H1 (cell line): ENCODE measurements around the gene PEX6. TPM values are rescaled to one million over a fixed set of nuclear protein-coding genes. Genes with fewer than 3 reads are reported as not detected.

Experiments
- CTCF ChIA-PET: fragments of 300-600 bp; sonication (Branson Sonifier 250); formaldehyde crosslinking; loops from one replicate; lab custom pipeline; 2021; ENCODE audit not compliant: partially characterized antibody; lab: Charles Lee
- POLR2A ChIA-PET: fragments of 300-600 bp; sonication (Branson Sonifier 250); formaldehyde crosslinking; loops from one replicate; lab custom pipeline; 2021; ENCODE audit warnings: inconsistent platforms; ENCODE audit not compliant: partially characterized antibody; lab: Charles Lee
- DNase-seq, 2 experiments: peaks; one replicate each; pipeline versions ENCODE4 v3.0.0 to v3.0.0-alpha.2; 2010 to 2022; ENCODE audit warnings: low spot score in 2 of 2, low read depth in 1 of 2, mixed read lengths in 1 of 2
- FAIRE-seq: peaks from 2 replicates; lab custom pipeline; 2011; peaks lifted over from hg19 to GRCh38; lab: Jason Lieb, UNC
- H2AFZ ChIP-seq: 2 replicates; pipeline ENCODE4 v1.8.1; 2012; ENCODE audit warnings: low read length, inconsistent platforms
- H2AK5ac ChIP-seq: 2 replicates; pipeline ENCODE4 v1.6.1; 2013; ENCODE audit warnings: low read depth, low read length
- H2BK120ac ChIP-seq: replicated peaks from 2 replicates; pipeline ENCODE3; 2013; ENCODE audit warnings: low read depth, low read length, inconsistent platforms
- H2BK12ac ChIP-seq: 2 replicates; pipeline ENCODE4 v1.6.1; 2013; ENCODE audit warnings: low read depth, low read length
- H2BK15ac ChIP-seq: 2 replicates; pipeline ENCODE4 v1.6.1; 2013; ENCODE audit warnings: low read length
- H2BK20ac ChIP-seq: 2 replicates; pipeline ENCODE4 v1.6.1; 2013; ENCODE audit warnings: low read length
- H2BK5ac ChIP-seq: 2 replicates; pipeline ENCODE4 v1.6.1; 2013; ENCODE audit warnings: low read depth, low read length
- H3K14ac ChIP-seq: 2 replicates; pipeline ENCODE4 v1.6.1; 2013; ENCODE audit warnings: inconsistent platforms; ENCODE audit not compliant: insufficient read length
- H3K18ac ChIP-seq: 2 replicates; pipeline ENCODE4 v1.6.1; 2013; ENCODE audit warnings: low read length; ENCODE audit errors: extremely low read depth
- H3K23ac ChIP-seq: 2 replicates; pipeline ENCODE4 v1.6.1; 2013; ENCODE audit warnings: inconsistent platforms; ENCODE audit not compliant: insufficient read length
- H3K23me2 ChIP-seq: 2 replicates; pipeline ENCODE4 v1.6.1; 2013; ENCODE audit warnings: low read depth, low read length
- H3K27ac ChIP-seq: 2 replicates; pipeline ENCODE4 v1.6.1; 2011; ENCODE audit warnings: low read depth, low read length, inconsistent platforms
- H3K27me3 ChIP-seq, 4 experiments: replicated peaks in 1 of 4; 1 replicate in 1 of 4; 2 replicates in 3 of 4; pipeline versions ENCODE4 v1.6.1 to v1.8.1; 2011 to 2013; ENCODE audit warnings: low read length in 3 of 4, mild to moderate bottlenecking in 3 of 4, inconsistent platforms in 2 of 4, mixed read lengths in 2 of 4, moderate library complexity in 1 of 4; ENCODE audit not compliant: control insufficient read depth in 3 of 4, insufficient read depth in 3 of 4; ENCODE audit errors: extremely low read depth in 1 of 4
- H3K36me3 ChIP-seq, 4 experiments: 2 replicates each; pipeline versions ENCODE4 v1.6.1 to v1.8.1; 2011 to 2013; ENCODE audit warnings: mild to moderate bottlenecking in 4 of 4, low read length in 3 of 4, moderate library complexity in 2 of 4, control low read depth in 1 of 4, inconsistent platforms in 1 of 4; ENCODE audit not compliant: insufficient read depth in 4 of 4, control insufficient read depth in 2 of 4
- H3K4ac ChIP-seq: replicated peaks from 2 replicates; pipeline ENCODE3; 2013; ENCODE audit warnings: low read length, low read depth, mixed read lengths, inconsistent platforms; ENCODE audit not compliant: insufficient read length
- H3K4me1 ChIP-seq, 4 experiments: replicated peaks in 1 of 4; 1 replicate in 1 of 4; 2 replicates in 3 of 4; pipeline versions ENCODE4 v1.6.1 to v1.8.1; 2011 to 2013; ENCODE audit warnings: low read length in 3 of 4, inconsistent platforms in 2 of 4, mixed read lengths in 1 of 4; ENCODE audit not compliant: insufficient read depth in 4 of 4, control insufficient read depth in 3 of 4
- H3K4me2 ChIP-seq, 2 experiments: 2 replicates each; pipeline versions ENCODE4 v1.6.1 to v1.8.1; 2011 to 2013; ENCODE audit warnings: low read depth in 2 of 2, low read length in 2 of 2, control low read depth in 1 of 2, inconsistent platforms in 1 of 2, mild to moderate bottlenecking in 1 of 2; ENCODE audit not compliant: insufficient read depth in 1 of 2
- H3K4me3 ChIP-seq, 4 experiments: fragments of 200-600, 300-600 bp in 1 of 4; sonication (generic), shearing (Covaris generic), sonication (Bioruptor Twin) in 1 of 4; 2 replicates each; pipeline versions ENCODE4 v1.5.1 to v1.8.1; 2011 to 2016; ENCODE audit warnings: low read length in 4 of 4, low read depth in 3 of 4, control low read depth in 2 of 4, inconsistent platforms in 2 of 4, mild to moderate bottlenecking in 2 of 4, mixed read lengths in 1 of 4, moderate library complexity in 1 of 4; ENCODE audit not compliant: insufficient read depth in 2 of 4; ENCODE audit errors: extremely low read depth in 1 of 4
- H3K56ac ChIP-seq: replicated peaks from 2 replicates; pipeline ENCODE3; 2013; ENCODE audit warnings: low read depth, mild to moderate bottlenecking, mixed read lengths, low read length, inconsistent platforms; ENCODE audit not compliant: insufficient read length
- H3K79me1 ChIP-seq: 2 replicates; pipeline ENCODE4 v1.6.1; 2013; ENCODE audit warnings: low read depth, low read length, control low read depth
- H3K79me2 ChIP-seq, 2 experiments: 2 replicates each; pipeline versions ENCODE4 v1.6.1 to v1.8.1; 2012 to 2013; ENCODE audit warnings: low read length in 2 of 2, mild to moderate bottlenecking in 2 of 2, inconsistent platforms in 1 of 2; ENCODE audit not compliant: insufficient read depth in 2 of 2, control insufficient read depth in 1 of 2
- H3K9ac ChIP-seq, 4 experiments: replicated peaks in 1 of 4; 1 replicate in 1 of 4; 2 replicates in 3 of 4; pipeline versions ENCODE4 v1.6.1 to v1.8.1; 2011 to 2013; ENCODE audit warnings: low read depth in 3 of 4, low read length in 3 of 4, control low read depth in 2 of 4, mild to moderate bottlenecking in 2 of 4, moderate library complexity in 2 of 4, inconsistent platforms in 1 of 4; ENCODE audit errors: extremely low read depth in 1 of 4
- H3K9me3 ChIP-seq, 2 experiments: 2 replicates each; pipeline versions ENCODE4 v1.6.1 to v1.8.1; 2012 to 2013; ENCODE audit warnings: mild to moderate bottlenecking in 2 of 2, moderate library complexity in 2 of 2, control low read depth in 1 of 2, inconsistent platforms in 1 of 2, low read depth in 1 of 2, low read length in 1 of 2, mixed read lengths in 1 of 2; ENCODE audit not compliant: insufficient read depth in 2 of 2
- H4K20me1 ChIP-seq, 2 experiments: replicated peaks in 1 of 2; 2 replicates each; pipeline versions ENCODE3 to v1.8.1; 2011 to 2013; ENCODE audit warnings: inconsistent platforms in 2 of 2, low read length in 2 of 2, mild to moderate bottlenecking in 1 of 2; ENCODE audit not compliant: insufficient read depth in 2 of 2, control insufficient read depth in 1 of 2
- H4K5ac ChIP-seq: 2 replicates; pipeline ENCODE4 v1.6.1; 2013; ENCODE audit warnings: low read length, low read depth, mixed read lengths, inconsistent platforms; ENCODE audit not compliant: insufficient read length
- H4K8ac ChIP-seq: 2 replicates; pipeline ENCODE4 v1.8.0; 2013; ENCODE audit warnings: mild to moderate bottlenecking, moderate library complexity, low read length, inconsistent platforms; ENCODE audit not compliant: insufficient read depth; ENCODE audit errors: extremely low read depth
- H4K91ac ChIP-seq: replicated peaks from 2 replicates; pipeline ENCODE3; 2013; ENCODE audit warnings: low read length, mixed read lengths, inconsistent platforms; ENCODE audit not compliant: insufficient read length
- HDAC2 ChIP-seq, 2 experiments: fragments of 300-600 bp in 1 of 2; sonication (generic) in 1 of 2; IDR thresholded peaks; 2 replicates each; pipeline ENCODE4 v1.6.1; 2011 to 2012; ENCODE audit warnings: low read depth in 2 of 2, low read length in 2 of 2, mild to moderate bottlenecking in 2 of 2, moderate library complexity in 2 of 2, borderline replicate concordance in 1 of 2, inconsistent platforms in 1 of 2
- KDM1A ChIP-seq: fragments of 200-600, 300-600 bp; sonication (generic); IDR thresholded peaks from 2 replicates; pipeline ENCODE4 v1.7.1; 2016; ENCODE audit warnings: mild to moderate bottlenecking, low read length, borderline replicate concordance
- SUZ12 ChIP-seq: fragments of 200-600 bp; sonication (generic); IDR thresholded peaks from 2 replicates; pipeline ENCODE4 v1.6.1; 2012; ENCODE audit warnings: mild to moderate bottlenecking, inconsistent platforms, low read length, moderate library complexity, mixed read lengths
- WGBS, 2 experiments: shearing (Covaris generic) in 1 of 2; methylation state at CpG; one replicate each; pipeline versions ENCODE4 v1.1.6 to v1.1.7; 2013 to 2015; ENCODE audit warnings: low lambda C conversion rate in 2 of 2, mixed read lengths in 2 of 2, inconsistent platforms in 1 of 2, low coverage in 1 of 2, missing lambda C conversion rate in 1 of 2; ENCODE audit not compliant: insufficient replicate concordance in 2 of 2, insufficient coverage in 1 of 2, insufficient read length in 1 of 2; ENCODE audit errors: extremely low coverage in 1 of 2, missing lambda C conversion rate in 1 of 2; 5-methylcytosine and 5-hydroxymethylcytosine counted together
- polyA plus RNA-seq, 7 experiments: library from polyadenylated mRNA; depleted of rRNA in 3 of 7; stranded (reverse) in 5 of 7; unstranded in 2 of 7; fragments of >200 nt in 5 of 7; fragments of 200-250 nt in 2 of 7; gene quantifications; 1 replicate in 5 of 7; 2 replicates in 1 of 7; 4 replicates in 1 of 7; pipeline versions ENCODE4 v1.2.1 to v1.2.3, GENCODE V29; 2011 to 2013; ENCODE audit warnings: missing spikeins in 2 of 7, mixed read lengths in 2 of 7
- total RNA-seq: library from RNA; stranded (reverse); fragmentation: NEBNext Ultra II Directional; extraction: Animal tissue kit (Norgen Biotek cat#: 25700); gene quantifications from 2 replicates; pipeline ENCODE4 v1.2.1, GENCODE V29; 2021

Gene PEX6
- total and polyA plus RNA-seq, 2 of the 8 experiments (the other 6 are each of a cell fraction or from before 2014, with no cell fraction given): 6.4 to 12.5 TPM

DNA sequence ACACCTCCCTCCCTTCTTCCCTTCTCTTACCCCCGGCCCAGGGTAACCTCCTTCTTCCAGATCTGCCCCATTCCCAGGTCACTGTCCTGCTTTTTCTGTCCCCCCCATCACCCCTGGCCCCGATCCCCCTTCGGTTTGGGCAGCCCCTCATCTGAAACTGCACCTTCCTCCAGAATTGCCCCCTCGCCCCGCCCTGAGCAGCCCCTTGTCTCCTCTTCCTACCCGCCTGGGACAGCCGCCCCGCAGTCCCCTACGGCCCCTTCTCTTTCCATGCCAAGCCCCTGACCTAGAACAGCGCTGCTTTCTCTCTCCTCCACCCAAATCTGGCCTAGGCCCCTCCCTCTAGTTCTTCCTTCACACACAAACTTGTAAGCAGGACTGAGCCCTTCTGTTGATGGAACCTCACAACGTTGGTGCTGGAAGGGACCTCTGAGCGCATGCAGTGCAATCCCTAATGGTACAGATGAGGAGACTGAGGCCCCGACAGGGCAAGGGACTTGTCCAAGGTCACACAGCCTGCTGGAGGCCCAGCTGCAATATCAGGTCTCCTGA lies 6.0 kb upstream of the PEX6 start:
- ChIA-PET POLR2A (interaction anchor here (0.6 to 2.6 kb wide), 11 partner anchors 12 to 384 kb away, joined by 3 to 29 read pairs (median 7); partner anchors contain the start of genes CNPY3, GNMT, KLHDC3 and MEA1), CTCF (interaction anchor here (0.6 to 2.0 kb wide), 4 partner anchors 20 to 29 kb away, joined by 3 to 6 read pairs (median 4); partner anchors contain the start of gene KLHDC3)
- Histone ChIP-seq H4K8ac (no peak overlapping the region), H3K4me3 (peak overlapping the region; percentile 63 to 73 (median 70)), H3K4ac (no peak overlapping the region), H2BK20ac (no peak overlapping the region), H3K23ac (no peak overlapping the region), H2BK12ac (no peak overlapping the region; the same call in 1 of the 2 replicates), H2BK120ac (no peak overlapping the region), H3K9ac (peak overlapping the region in 3 of 4 experiments; percentile 35 to 72 (median 56); a peak in 2 of 7 replicates), H3K27ac (no peak overlapping the region), H3K56ac (no peak overlapping the region), H3K9me3 (no peaks in the 10 kb centered on the region), H2AFZ (no peak overlapping the region), H3K27me3 (no peaks in the 10 kb centered on the region), H4K5ac (no peak overlapping the region), H4K20me1 (peaks cover 0 to 12% of the 10 kb centered on the region in 2 experiments), H2AK5ac (no peak overlapping the region; the same call in 1 of the 2 replicates), H3K14ac (no peak overlapping the region), H2BK15ac (no peak overlapping the region), H3K36me3 (peaks cover 0 to 6% (median 3%) of the 10 kb centered on the region in 4 experiments; a peak in 4 of 8 replicates), H3K4me2 (peak overlapping the region; percentile 71 to 84), H3K79me1 (peaks cover 8% of the 10 kb centered on the region), H3K23me2 (peaks cover 4% of the 10 kb centered on the region), H3K79me2 (peaks cover 8 to 15% of the 10 kb centered on the region in 2 experiments; a peak in 2 of 4 replicates), H3K18ac (no peak overlapping the region), H4K91ac (no peak overlapping the region), H2BK5ac (no peak overlapping the region), H3K4me1 (peaks cover 0 to 6% (median 2%) of the 10 kb centered on the region in 4 experiments; a peak in 4 of 7 replicates)
- WGBS, 2 experiments: 28% methylated on average over 12 of the region's 13 CpGs; no CpG with 5 or more reads in 1 of the 2 experiments
- FAIRE-seq (no peak), DNase-seq (peak in 1 of 2 experiments; percentile 53)
- TF ChIP-seq SUZ12 (no peak), KDM1A (peak; percentile 97), HDAC2 (IDR thresholded peaks at IDR 0.05; ENCODE audit: borderline replicate concordance in 1 of 2, low read depth in 2 of 2, low read length in 2 of 2) (peak in 1 of 2 experiments; percentile 53; a peak in 1 of 4 replicates)
